MM.1S (cell line): ENCODE measurements around the gene LIN7B.

Source experiments
- CTCF ChIP-seq: fragments of 300-600 bp; sonication (generic); IDR thresholded peaks from 2 replicates; pipeline ENCODE4 v1.5.1; 2016; ENCODE audit warnings: antibody characterized with exemption, low read length, mixed read lengths
- EZH2 ChIP-seq: fragments of 300-600 bp; sonication (generic); optimal IDR thresholded peaks from 2 replicates; pipeline ENCODE3; 2017; ENCODE audit warnings: low read depth, mild to moderate bottlenecking, antibody characterized with exemption, low read length, mixed read lengths

DNA sequence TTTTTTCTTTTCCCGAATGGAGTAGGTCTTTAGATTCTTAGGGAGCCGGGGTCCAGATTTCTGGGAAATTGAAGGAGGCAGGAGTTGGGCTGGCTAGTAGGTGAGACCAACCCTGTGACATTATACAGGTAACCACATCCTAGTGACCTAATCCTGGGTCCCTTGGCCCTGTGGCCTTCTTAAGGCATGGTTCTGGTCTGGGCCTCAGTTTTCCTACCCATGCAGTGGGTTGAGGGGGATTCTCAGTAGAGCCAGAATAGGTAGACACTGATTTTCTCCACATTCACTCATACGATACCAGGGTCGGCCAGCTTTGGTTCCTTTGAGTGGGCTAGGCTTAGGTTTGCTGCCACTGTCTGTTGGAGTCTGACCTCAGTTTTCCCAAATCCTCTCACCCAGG, 12.4 kb downstream of the LIN7B start:
- TF ChIP-seq CTCF (no peak), EZH2 (no peak)
